ENCODE data around the gene CABLES1. TPM values are rescaled to one million over a fixed set of nuclear protein-coding genes. Genes with fewer than 3 reads are reported as not detected.
"Not testable (repeated sequence)": the region's sequence is repeated elsewhere in the genome, so short reads cannot be mapped to it uniquely, and the experiment has no call there.

The CABLES1 gene
- total RNA-seq, 1 donor from 2014 or later = 2.8 TPM

- peak; percentile 55 for DNase-seq
These were observed 7.9 kb downstream of the CABLES1 start for GRCh38 chr18:23143016-23143814.

- peak; percentile 87 for DNase-seq
These were observed 8.6 kb downstream of the CABLES1 start for GRCh38 chr18:23143815-23144261.

GRCh38 chr18:23144640-23145039 lies 9.4 kb downstream of the CABLES1 start:
- no peak for DNase-seq

GRCh38 chr18:23145621-23146020 lies 10.3 kb downstream of the CABLES1 start:
- DNase-seq = no peak

- DNase-seq = peak; percentile 21
These were observed 11.7 kb downstream of the CABLES1 start for GRCh38 chr18:23146861-23147469.

GRCh38 chr18:23148382-23148781 lies 13.1 kb downstream of the CABLES1 start:
- no peak for DNase-seq

GRCh38 chr18:23149570-23149969 lies 14.3 kb downstream of the CABLES1 start:
- DNase-seq = no peak

- DNase-seq = no peak
These were observed 16.3 kb downstream of the CABLES1 start for GRCh38 chr18:23151414-23152099.

- no peak for DNase-seq
These were observed 18.7 kb downstream of the CABLES1 start for GRCh38 chr18:23154030-23154429.

- no peak for DNase-seq
These were observed 19.7 kb downstream of the CABLES1 start for GRCh38 chr18:23154823-23155500.

GRCh38 chr18:23155537-23155936 lies 20.3 kb downstream of the CABLES1 start:
- DNase-seq = no peak

GRCh38 chr18:23156134-23156533 lies 20.8 kb downstream of the CABLES1 start:
- DNase-seq = no peak

- DNase-seq = no peak
These were observed 22.8 kb downstream of the CABLES1 start for GRCh38 chr18:23158058-23158457.

GRCh38 chr18:23158884-23159283 lies 23.6 kb downstream of the CABLES1 start:
- not testable (repeated sequence) for DNase-seq

GRCh38 chr18:23159344-23159743 lies 24.1 kb downstream of the CABLES1 start:
- DNase-seq = no peak

- no peak for DNase-seq
These were observed 27.2 kb downstream of the CABLES1 start for GRCh38 chr18:23162473-23162872.

- DNase-seq = no peak
These were observed 28.7 kb downstream of the CABLES1 start for GRCh38 chr18:23163786-23164533.

GRCh38 chr18:23165271-23166068 lies 30.2 kb downstream of the CABLES1 start:
- no peak for DNase-seq

GRCh38 chr18:23166891-23167541 lies 31.7 kb downstream of the CABLES1 start:
- no peak for DNase-seq

- DNase-seq = no peak
These were observed 34.4 kb downstream of the CABLES1 start for GRCh38 chr18:23169673-23170044.
